ENCODE results near the gene IL11RA.

The IL11RA gene

GRCh38 chr9:34655394-34655793 is 3.4 kb downstream of the IL11RA start:
- DNase-seq, result no peak

- DNase-seq, result no peak
These were observed 5.0 kb downstream of the IL11RA start for GRCh38 chr9:34656992-34657391.

GRCh38 chr9:34658461-34658860 is 6.5 kb downstream of the IL11RA start:
- no peak for DNase-seq

- no peak for DNase-seq
These were observed 7.7 kb downstream of the IL11RA start for GRCh38 chr9:34659592-34660253.

GRCh38 chr9:34662526-34663302 is 10.7 kb downstream of the IL11RA start, which contains the start of gene CCL27:
Gene CCL27, minus strand, starts transcription at chr9:34662657. Its CDS starts 24 bp downstream, at chr9:34662633.
- DNase-seq, result no peak

- DNase-seq, result no peak
These were observed 11.3 kb downstream of the IL11RA start for GRCh38 chr9:34663303-34663605.

- DNase-seq, result peak; percentile 46 to 49
These were observed 12.5 kb downstream of the IL11RA start for GRCh38 chr9:34664281-34665066.

GRCh38 chr9:34665067-34665380 is 13.0 kb downstream of the IL11RA start:
- DNase-seq, result no peak

- peak; percentile 72 to 76 for DNase-seq
These were observed 13.6 kb downstream of the IL11RA start for GRCh38 chr9:34665381-34666250.

GRCh38 chr9:34669809-34670562 is 18.0 kb downstream of the IL11RA start:
- no peak for DNase-seq

GRCh38 chr9:34671307-34671706 is 19.3 kb downstream of the IL11RA start:
- no peak for DNase-seq

GRCh38 chr9:34674440-34674839 is 22.5 kb downstream of the IL11RA start:
- DNase-seq, result no peak

- DNase-seq, result peak; percentile 47 to 50
These were observed 23.2 kb downstream of the IL11RA start for GRCh38 chr9:34675048-34675714.

GRCh38 chr9:34675869-34676268 is 23.9 kb downstream of the IL11RA start:
- DNase-seq, result no peak

GRCh38 chr9:34684145-34684544 is 32.2 kb downstream of the IL11RA start:
- DNase-seq, result no peak

GRCh38 chr9:34684816-34685215 is 32.8 kb downstream of the IL11RA start:
- no peak for DNase-seq

GRCh38 chr9:34685591-34685990 is 33.6 kb downstream of the IL11RA start:
- no peak for DNase-seq

GRCh38 chr9:34686231-34686630 is 34.2 kb downstream of the IL11RA start:
- DNase-seq, result no peak

- DNase-seq, result no peak
These were observed 34.7 kb downstream of the IL11RA start for GRCh38 chr9:34686732-34687131.

- DNase-seq, result no peak
These were observed 35.5 kb downstream of the IL11RA start for GRCh38 chr9:34687276-34688030.

Data from stimulated activated CD4-positive, alpha-beta T cell treated with anti-CD3 and anti-CD28 coated beads, Interleukin-2, amount 100 ng/mL, for 48 hours (primary cell).